Mucosa of gallbladder (tissue), 1 donor: ENCODE measurements around the gene AGRN. TPM values are rescaled to one million over a fixed set of nuclear protein-coding genes. Genes with fewer than 3 reads are reported as not detected.
A peak's percentile ranks its signal among the peaks of the same experiment; 100 is the strongest.
"Not testable (repeated sequence)": the region's sequence is repeated elsewhere in the genome, so short reads cannot be mapped to it uniquely, and the experiment has no call there.

Source experiments
- DNase-seq: peaks from one replicate; pipeline ENCODE4 v3.0.0-alpha.2; 2020; ENCODE audit warnings: low spot score
- total RNA-seq: library from RNA; stranded (reverse); gene quantifications from one replicate; pipeline ENCODE4 v1.2.1, GENCODE V29; 2021
- donor health status: DM: no; HTN: no; CAD: no.

AGRN gene
- total RNA-seq, 1 donor from 2014 or later = 311 TPM

GRCh38 chr1:1051127-1051810, 31.3 kb downstream of the AGRN start:
- no peak for DNase-seq

GRCh38 chr1:1052003-1052840, 32.3 kb downstream of the AGRN start:
- no peak for DNase-seq

DNA sequence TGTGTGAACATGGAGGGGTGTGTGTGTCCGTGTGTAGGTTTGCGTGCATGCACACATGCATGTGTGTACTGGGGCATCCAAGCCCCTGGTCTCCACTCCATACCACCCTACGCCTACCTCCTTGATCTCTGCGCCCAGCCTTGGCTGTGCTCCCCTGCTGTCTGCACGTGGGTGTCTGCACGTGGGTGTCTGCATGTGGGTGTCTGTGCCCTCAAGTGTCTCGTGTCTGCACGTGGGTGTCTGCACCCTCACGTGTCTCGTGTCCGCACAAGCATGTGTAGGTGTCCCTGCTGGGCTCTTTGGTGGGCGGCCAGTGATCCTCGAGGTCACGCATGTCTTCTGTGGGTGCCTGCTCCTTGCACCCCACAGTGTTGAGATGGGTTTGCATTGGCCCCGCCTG, 33.1 kb downstream of the AGRN start:
- DNase-seq = no peak

GRCh38 chr1:1053682-1054081, 33.8 kb downstream of the AGRN start:
- no peak for DNase-seq

- DNase-seq = no peak
Observed at GRCh38 chr1:1054099-1054700, 34.3 kb downstream of the AGRN start.

DNA sequence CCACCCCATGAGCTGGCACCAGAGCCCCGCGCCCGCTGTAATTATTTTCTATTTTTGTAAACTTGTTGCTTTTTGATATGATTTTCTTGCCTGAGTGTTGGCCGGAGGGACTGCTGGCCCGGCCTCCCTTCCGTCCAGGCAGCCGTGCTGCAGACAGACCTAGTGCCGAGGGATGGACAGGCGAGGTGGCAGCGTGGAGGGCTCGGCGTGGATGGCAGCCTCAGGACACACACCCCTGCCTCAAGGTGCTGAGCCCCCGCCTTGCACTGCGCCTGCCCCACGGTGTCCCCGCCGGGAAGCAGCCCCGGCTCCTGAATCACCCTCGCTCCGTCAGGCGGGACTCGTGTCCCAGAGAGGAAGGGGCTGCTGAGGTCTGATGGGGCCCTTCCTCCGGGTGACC, 35.1 kb downstream of the AGRN start:
- DNase-seq = no peak

DNA sequence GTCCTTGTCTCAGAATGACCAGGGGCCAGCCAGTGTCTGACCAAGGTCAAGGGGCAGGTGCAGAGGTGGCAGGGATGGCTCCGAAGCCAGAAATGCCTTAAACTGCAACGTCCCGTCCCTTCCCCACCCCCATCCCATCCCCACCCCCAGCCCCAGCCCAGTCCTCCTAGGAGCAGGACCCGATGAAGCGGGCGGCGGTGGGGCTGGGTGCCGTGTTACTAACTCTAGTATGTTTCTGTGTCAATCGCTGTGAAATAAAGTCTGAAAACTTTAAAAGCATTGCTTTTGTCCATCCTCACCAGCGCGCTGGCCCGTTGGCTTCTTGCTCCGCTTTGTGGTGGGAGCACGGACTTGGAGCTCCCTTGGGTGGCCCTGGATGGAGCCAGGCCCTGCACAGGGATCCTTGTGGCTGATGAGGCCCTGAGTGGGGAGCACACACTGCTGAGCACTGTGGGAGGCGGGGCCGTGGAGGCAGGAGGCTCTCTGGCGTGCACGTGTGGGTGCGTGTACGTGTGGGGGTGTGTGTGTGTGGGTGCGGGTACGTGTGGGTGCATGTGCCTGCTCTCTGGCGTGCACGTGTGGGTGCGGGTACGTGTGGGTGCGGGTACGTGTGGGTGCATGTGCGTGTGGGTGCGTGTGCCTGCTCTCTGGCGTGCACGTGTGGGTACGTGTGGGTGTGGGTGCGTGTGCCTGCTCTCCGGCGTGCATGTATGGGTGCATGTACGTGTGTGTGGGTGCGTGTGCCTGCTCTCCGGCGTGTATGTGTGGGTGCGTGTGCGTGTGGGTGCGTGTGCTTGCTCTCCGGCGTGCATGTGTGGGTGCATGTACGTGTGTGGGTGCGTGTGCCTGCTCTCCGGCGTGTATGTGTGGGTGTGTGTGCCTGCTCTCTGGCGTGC, 36.2 kb downstream of the AGRN start:
- DNase-seq = no peak

GRCh38 chr1:1057769-1058087, 37.8 kb downstream of the AGRN start:
- DNase-seq = not testable (repeated sequence)

GRCh38 chr1:1058088-1058905, 38.4 kb downstream of the AGRN start:
- DNase-seq = no peak

DNA sequence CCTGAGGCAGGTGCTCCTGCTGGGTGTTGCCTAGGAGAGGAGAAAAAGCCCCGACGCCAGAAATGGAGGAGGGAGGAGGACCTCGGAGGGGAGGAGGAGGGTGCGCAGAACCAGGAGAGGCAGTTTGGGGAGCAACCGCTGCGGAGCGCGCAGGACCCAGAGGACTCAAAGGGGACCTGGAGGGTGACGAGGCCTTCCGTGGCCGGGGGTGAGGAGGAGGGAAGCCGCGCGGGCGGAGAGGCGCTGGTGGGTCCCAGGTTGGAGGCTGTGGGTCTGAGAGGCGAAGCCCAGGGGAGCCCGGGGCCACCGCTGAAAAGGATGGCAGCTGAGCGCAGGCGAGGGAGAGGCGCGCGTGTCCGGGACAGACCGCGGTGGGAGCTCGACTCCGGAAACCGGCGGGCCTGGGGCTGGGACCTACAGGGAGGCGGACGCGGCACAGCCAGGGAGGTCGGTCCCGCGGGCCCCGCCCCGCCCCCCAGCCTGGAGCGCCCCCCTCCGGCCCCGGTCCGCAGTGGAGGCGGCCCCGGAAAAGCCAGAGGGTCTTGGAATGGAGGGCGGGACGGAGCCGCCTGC, 39.1 kb downstream of the AGRN start:
- DNase-seq = no peak

GRCh38 chr1:1059494-1060280, 39.8 kb downstream of the AGRN start:
- peak; percentile 88 for DNase-seq

GRCh38 chr1:1060281-1061000, 40.5 kb downstream of the AGRN start:
- DNase-seq = no peak

GRCh38 chr1:1061682-1062345, 41.9 kb downstream of the AGRN start:
- DNase-seq = no peak

- DNase-seq = no peak
Observed at GRCh38 chr1:1062348-1063163, 42.6 kb downstream of the AGRN start.

- no peak for DNase-seq
Observed at GRCh38 chr1:1063261-1063944, 43.5 kb downstream of the AGRN start.

GRCh38 chr1:1063945-1064831, 44.3 kb downstream of the AGRN start:
- no peak for DNase-seq
